Epithelial cell of proximal tubule (primary cell): ENCODE measurements around the gene BEAN1. TPM values are rescaled to one million over a fixed set of nuclear protein-coding genes. Genes with fewer than 3 reads are reported as not detected.

Experiments used
- DNase-seq: peaks from one replicate; pipeline ENCODE4 v3.0.0-alpha.2; 2011; ENCODE audit warnings: low read depth
- H3K4me3 ChIP-seq: 2 replicates; pipeline ENCODE4 v1.5.1; 2011; ENCODE audit warnings: low read depth, mild to moderate bottlenecking, low read length
- total RNA-seq: library from RNA; depleted of rRNA; stranded (reverse); fragments of >200 nt; gene quantifications from 2 replicates; pipeline ENCODE4 v1.2.3, GENCODE V29; 2015
- TF ChIP-seq, protein P1 (sequence below): conservative IDR thresholded peaks from 2 replicates; pipeline ENCODE4 v1.5.1; 2012; ENCODE audit warnings: low read depth, mild to moderate bottlenecking, low read length

Gene BEAN1
- total RNA-seq, 1 donor from 2014 or later = 7.0 TPM

DNA sequence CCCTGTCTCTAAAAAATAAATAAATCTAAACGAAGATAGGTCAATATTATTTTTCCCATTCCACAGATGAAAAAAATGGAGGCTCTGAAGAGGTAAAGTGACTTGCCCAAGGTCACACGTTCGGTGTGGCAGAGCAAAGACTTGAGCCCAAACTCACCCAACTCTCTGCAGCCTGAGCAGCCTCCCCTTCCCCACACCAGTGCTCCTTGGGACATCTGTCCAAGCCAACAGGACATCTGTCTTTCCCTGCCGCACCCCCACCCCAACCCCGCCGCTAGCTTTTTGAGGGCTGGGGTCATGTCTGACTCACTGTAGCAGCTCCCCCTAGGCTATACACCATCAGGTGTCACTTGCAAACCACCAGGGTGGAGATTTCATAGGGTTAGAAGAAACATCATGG, 5.2 kb upstream of the BEAN1 start:
- no peak for DNase-seq
- no peak overlapping the region for H3K4me3 ChIP-seq
- TF ChIP-seq, protein P1, sequence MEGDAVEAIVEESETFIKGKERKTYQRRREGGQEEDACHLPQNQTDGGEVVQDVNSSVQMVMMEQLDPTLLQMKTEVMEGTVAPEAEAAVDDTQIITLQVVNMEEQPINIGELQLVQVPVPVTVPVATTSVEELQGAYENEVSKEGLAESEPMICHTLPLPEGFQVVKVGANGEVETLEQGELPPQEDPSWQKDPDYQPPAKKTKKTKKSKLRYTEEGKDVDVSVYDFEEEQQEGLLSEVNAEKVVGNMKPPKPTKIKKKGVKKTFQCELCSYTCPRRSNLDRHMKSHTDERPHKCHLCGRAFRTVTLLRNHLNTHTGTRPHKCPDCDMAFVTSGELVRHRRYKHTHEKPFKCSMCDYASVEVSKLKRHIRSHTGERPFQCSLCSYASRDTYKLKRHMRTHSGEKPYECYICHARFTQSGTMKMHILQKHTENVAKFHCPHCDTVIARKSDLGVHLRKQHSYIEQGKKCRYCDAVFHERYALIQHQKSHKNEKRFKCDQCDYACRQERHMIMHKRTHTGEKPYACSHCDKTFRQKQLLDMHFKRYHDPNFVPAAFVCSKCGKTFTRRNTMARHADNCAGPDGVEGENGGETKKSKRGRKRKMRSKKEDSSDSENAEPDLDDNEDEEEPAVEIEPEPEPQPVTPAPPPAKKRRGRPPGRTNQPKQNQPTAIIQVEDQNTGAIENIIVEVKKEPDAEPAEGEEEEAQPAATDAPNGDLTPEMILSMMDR = no peak

DNA sequence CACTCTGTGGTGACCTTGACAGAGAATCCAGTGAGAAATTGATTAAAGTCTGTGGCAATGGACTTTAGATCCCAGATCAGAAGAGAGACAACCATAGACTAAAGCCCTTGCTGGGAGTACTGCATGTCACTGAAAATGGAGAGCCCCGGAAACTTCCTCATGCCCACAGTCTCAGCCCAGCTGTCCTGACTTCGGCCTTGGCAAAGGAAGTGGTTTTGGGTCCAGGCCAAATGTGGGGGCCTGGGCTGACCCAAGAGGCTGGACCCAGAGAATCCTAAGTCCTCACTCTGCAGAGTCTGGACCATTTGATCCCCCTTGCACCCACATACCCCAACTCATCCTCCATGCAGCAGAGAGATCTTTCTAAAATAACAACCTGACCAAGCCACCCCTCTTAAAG, 4.7 kb upstream of the BEAN1 start:
- TF ChIP-seq, protein P1 = no peak
- H3K4me3 ChIP-seq = no peak overlapping the region
- no peak for DNase-seq

GRCh38 chr16:66423177-66423576, 3.9 kb upstream of the BEAN1 start:
- no peak for DNase-seq
- no peak overlapping the region for H3K4me3 ChIP-seq
- TF ChIP-seq, protein P1 = no peak

- no peak for DNase-seq
- H3K4me3 ChIP-seq = no peak overlapping the region
- TF ChIP-seq, protein P1 = no peak
Measured at GRCh38 chr16:66425651-66426050, 1.4 kb upstream of the BEAN1 start.

GRCh38 chr16:66426112-66427035, 721 bp upstream of the BEAN1 start:
- TF ChIP-seq, protein P1 = no peak
- DNase-seq = no peak

GRCh38 chr16:66427871-66428681, 981 bp downstream of the BEAN1 start:
- no peak for DNase-seq
- TF ChIP-seq, protein P1 = no peak
- peak overlapping the region; percentile 66 for H3K4me3 ChIP-seq

More at GRCh38 chr16:66426112-66427035, 721 bp upstream of the BEAN1 start:
- H3K4me3 ChIP-seq = peak overlapping the region; percentile 51
